HG03565 (cell line): ENCODE results near the gene CNKSR2.

Experiments used
- ATAC-seq: cut with Tn5 transposase; IDR thresholded peaks from one replicate; pipeline ENCODE4 v1.9.1; 2021; ENCODE audit warnings: mild to moderate bottlenecking, moderate library complexity; ENCODE audit not compliant: unreplicated experiment

Gene CNKSR2

DNA sequence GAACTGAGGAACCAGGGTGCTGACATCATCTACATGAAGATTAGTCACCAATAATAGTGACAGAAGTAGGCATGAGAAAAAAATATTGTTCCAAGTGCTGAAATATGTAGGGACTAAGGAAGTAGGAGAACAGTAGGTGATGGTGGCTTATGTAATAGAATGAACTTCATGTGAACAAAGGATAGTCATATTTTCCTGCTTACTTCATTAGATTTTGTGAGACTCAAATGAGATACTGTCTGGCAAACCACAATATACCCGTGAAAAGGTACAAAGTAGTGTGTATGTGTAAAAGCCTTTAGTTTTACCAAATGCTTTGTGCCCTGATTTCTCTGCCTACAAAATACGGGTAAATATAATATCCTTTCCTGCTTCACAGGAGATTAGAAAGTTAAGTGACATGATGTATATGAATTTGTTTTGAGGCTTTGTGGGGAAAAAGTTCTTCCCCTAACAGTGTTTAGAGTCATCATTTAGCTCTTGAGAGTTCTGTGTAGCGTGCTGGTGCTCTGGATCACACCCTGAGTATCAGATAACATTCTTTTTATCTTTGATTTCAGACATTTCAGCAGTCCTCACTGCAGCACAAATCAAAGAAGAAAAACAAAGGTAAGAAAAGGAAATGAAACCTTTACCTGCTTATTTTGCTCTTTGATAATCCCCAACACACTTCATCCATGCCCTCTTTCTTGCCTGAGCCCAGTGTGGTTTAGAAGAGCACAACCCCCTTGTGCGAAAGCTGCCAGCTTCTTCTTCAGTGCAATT, 216.0 kb downstream of the CNKSR2 start:
- ATAC-seq: no peak

DNA sequence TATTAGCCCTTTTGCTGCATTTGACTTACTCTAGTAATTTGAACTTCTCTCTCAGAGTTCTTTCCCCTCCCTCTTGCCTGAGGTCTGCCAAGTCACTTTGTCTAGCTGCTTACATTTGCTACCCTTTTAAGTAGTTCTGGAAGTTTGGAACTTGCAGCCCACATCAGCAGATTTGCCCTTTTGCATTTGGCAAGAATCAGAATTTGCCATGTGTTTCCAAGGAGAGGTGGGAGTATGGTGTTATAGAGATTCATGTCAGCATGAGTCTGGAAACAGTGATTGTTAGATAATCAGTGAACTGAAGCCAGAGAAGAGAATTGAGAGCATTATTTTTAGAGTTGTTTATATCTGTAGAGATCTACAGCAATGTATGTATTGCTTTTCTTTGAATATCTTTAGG, 231.8 kb downstream of the CNKSR2 start:
- no peak for ATAC-seq

DNA sequence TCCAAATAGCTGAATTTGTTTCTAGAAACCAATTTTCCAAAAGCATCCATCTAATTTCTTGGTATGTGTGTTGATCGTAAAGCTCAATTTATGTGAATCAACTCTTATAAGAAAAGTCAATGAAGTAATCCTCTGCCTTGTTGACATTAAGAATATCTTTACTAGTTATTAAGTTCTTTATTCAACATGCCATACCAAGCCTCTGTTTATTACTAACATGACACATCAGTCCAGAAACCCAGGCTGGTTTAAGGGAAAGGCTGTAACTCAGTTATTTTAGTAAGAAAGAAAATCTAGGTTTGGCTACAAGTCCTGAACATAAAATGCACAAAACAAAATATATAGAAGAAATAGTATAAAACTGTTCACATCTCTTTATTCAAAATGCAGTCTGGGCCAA, 235.9 kb downstream of the CNKSR2 start:
- ATAC-seq: no peak

DNA sequence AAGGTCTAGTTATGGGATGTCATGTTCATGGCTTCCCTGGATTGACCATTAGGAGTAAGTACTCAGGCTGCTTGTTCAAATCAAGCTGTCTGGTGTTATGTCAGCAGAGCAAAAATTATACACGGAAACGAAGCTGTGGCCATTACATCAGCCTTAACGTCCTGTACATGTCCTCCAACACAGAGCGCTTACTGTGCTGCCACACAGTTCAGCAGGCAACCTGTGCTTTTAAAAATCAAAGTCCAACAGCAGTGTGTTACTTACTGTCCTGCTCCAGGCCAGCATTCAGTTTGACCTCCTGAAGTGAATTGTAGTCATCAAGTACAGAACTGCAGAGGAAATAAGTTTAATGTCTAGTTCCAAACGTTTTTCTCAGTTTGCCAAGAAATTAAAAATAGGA, 237.9 kb downstream of the CNKSR2 start:
- ATAC-seq: no peak

DNA sequence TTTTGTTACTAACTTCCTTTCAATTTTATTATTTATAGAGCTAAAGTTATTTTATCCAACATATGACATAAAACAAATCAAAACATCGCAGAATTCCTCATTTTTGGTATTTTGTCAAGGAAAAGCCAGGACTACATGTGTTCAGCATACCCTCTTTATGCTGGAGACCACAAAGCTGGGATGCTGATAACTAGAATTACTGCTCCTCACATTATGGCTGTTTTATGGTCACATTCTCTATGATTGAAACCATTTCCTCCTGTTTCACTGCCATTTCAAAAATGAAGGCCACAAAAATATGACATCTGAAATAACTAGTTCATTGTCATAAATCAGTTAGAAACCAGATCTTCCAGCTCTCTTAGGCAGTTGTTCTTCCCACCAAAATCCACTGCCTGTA, 242.2 kb downstream of the CNKSR2 start:
- no peak for ATAC-seq

DNA sequence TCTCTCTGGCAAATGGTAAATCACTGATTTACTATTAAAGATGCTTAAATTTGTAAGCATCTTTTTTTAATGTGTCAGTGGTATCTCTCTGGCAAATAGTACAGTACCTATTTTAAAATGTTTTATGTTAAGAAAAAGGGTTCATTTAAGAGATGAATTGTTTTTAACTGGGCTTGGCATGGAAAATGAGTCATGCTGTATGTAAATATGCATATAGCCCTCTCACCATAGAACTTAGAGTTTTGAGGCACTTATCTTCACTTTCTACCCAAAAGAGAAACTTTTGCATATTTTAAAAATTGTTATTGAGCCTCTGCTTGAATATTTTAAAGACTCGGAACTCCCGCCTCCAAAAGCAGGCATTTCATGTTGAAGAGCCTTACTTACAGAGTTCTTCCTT, 246.0 kb downstream of the CNKSR2 start:
- no peak for ATAC-seq

DNA sequence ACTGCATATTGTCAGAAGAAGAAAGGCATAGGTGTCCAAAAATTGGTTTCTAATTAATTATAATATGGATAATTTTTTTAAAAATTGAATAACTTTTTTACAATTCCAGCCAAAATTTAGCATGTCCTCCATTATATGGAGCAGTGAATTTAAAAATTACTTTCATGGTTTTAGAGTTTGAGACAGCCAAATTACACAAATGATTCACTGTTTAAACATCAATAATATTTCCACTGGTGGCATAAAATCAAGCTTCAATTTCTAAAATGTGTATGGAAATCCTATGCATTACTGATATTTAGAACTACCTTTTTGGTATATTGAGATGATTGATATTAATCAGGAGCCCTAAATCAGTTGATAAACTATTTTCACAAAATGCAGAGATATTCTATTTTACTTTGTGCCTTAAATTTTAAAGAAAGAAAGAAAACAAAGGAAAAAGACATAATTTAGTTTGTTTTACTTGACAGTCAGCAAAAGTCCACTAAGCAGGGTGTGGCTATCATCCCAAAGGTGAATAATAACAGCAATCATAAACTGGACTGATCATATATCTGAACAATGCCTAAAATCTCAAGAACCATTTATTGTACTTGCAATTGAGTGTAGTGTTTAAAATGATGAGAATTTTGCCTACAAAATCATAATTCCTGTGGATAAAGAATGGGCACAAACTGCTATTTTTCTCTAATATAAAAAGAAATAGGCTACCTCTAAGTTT, 249.7 kb downstream of the CNKSR2 start:
- ATAC-seq: no peak

DNA sequence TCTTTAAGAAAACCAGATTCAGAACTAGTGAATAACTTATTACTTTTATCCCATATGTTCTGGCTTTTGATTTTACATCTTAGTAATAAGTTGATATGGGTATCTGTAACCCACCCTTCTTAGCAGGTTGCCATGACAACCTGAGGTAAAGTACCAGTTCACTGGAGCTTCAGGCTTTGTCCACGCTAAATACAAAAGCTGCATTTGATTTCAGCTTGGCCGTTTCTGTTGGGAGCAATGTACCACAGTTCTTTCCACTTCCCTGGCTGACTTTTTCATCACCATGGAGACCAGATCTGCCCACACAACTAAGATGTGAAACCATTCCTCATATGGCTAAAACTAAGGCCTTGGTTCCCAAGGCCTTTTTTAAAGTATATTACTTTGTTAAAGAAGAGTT, 257.8 kb downstream of the CNKSR2 start:
- ATAC-seq: no peak

GRCh38 chrX:21638311-21638710, 264.1 kb downstream of the CNKSR2 start:
- no peak for ATAC-seq

DNA sequence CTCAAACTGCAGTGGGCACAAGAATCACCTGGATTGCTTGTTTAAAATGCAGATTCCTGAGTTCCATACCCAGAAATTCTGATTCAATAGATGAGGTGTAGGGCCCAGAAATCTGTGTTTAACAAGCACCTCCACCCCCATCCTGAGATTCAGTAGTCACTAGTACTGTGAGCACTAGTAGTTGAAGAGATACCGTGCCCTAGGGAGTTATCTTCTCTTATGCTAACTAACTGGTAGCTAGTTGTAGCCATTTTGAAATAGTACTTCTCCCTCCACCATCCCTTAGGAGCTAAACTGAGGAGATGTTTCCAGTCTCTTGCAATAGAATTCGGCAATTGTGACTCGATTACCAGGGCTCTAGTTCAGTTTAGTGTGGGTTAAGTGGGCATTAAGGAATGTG, 265.6 kb downstream of the CNKSR2 start:
- no peak for ATAC-seq

GRCh38 chrX:21645431-21645830, 271.2 kb downstream of the CNKSR2 start:
- ATAC-seq: no peak

GRCh38 chrX:21645886-21646285, 271.7 kb downstream of the CNKSR2 start:
- ATAC-seq: no peak

GRCh38 chrX:21655901-21656586, 281.8 kb downstream of the CNKSR2 start:
- ATAC-seq: no peak

DNA sequence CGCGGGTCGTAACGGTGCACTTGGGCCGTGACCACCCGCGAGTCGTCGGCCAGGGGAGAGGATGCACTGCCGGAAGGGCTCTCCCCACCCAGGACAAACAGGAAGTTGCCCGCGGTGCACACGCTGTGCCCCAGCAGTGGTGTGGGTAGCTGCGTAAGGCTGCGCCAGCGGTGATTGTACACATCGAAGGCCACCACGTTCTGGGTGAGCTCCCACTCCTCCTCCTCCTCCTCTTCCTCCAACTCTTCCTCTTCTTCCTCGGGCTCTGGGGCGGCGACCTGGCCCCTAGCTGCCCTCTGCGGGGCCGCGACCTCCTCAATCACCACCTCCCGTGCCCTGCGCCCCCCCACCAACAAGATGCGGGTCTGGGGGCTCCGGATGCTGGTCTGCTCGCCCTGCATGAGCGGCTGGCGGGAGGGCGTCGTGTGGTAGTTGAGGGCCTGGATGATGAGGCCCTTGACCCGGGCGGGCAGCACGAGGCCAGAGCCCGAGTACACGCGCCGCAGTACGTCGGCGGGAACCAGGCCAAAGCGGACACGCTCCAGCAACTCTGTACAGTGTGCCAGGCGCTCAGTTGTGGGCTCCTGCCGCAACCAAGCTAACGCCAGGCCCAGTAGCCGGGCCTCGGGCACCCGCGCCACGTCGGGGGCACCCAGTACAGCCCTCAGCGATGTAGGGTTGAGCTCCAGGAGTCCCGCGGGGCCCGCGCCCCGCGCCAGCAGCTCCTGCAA, 282.5 kb downstream of the CNKSR2 start:
- ATAC-seq: no peak

DNA sequence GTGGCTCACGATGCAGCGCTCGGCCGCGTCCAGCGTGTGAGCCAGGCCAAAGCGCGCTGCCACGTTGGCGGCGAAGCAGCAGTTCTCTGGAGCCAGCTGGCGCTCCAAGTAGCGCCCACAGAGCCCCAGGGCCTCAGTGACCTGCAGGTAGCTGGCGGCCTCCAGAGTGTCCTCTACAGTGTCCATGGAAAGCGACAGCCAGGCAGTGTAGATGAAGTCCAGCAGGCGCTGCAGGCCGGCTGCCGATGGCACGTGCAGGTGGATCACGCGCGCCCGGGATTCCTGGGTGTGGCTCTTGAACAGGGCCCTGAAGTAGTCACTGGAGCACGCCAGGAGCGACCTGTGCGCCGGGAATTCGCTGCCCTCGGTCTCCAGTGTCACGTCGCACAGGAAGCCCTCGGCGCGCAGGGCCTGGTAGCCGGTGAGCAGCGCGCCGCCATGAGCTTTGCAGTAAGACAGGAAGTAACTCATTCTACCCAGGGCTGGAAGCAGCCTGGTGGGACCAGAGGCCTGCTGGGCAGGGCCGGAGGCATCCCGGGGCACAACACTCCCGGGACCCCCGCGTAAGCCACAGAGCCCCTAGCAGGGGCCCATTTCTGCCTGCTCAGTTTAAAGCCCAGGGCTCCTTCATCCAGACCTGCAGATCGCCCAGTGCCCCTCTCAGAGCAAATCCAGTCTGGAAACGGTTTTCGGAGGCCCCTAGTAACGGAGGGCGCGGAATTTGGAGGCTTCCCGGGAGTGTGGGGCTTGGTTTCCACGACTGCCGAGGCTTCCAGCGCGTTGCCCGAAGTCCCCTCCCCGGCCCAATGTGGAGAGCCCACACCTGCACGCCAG, 283.3 kb downstream of the CNKSR2 start:
- ATAC-seq: no peak

DNA sequence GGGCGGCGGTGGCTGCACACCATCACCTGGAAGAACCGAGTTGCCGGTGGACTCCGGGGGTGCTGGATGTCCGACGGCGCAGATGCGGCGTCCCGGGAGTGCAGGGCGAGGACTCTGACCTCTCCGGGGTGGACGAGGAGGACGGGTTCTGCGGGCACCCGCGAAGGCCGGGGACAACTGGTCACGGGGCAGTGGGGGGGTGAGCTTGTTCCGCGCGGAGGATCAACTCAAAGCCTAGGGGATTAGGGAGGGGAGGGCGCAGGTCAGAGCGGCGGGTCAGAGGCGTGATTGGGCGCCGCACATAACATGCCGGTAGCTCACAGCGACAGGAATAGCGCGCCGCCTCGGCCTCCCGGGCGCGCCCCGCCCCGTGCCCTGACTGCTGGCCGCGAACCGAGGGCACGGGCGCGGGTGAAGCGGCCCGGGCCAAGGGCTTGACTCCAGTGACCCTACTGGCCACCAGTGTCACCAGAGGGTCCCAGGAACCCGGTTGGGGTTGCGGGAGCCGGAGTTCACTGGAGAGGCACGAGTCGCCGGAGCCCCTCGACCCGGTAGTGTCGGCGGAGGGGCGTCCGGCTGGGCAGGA, 284.0 kb downstream of the CNKSR2 start, which contains the start of gene KLHL34:
TSS of gene KLHL34 (minus strand) at position 179 of the 586 bp plus-strand sequence. CDS start 542 bp downstream, outside the sequence.
- no peak for ATAC-seq

GRCh38 chrX:21658746-21659145, 284.5 kb downstream of the CNKSR2 start:
- ATAC-seq: no peak

- ATAC-seq: no peak
Measured at GRCh38 chrX:21659320-21659719, 285.1 kb downstream of the CNKSR2 start.

- ATAC-seq: no peak
Measured at GRCh38 chrX:21660156-21660555, 285.9 kb downstream of the CNKSR2 start.

- no peak for ATAC-seq
Measured at GRCh38 chrX:21661316-21661715, 287.1 kb downstream of the CNKSR2 start.
